ENCODE measurements around the gene SUMO1.

GRCh38 chr2:202201220-202202160, 36.9 kb downstream of the SUMO1 start:
- TF ChIP-seq POLR2A (IDR thresholded peaks at IDR 0.05) (no peak), POLR2AphosphoS5 (IDR thresholded peaks at IDR 0.05) (no peak), EP300 (IDR thresholded peaks at IDR 0.05) (no peak)
- TF ChIP-seq, protein P1, sequence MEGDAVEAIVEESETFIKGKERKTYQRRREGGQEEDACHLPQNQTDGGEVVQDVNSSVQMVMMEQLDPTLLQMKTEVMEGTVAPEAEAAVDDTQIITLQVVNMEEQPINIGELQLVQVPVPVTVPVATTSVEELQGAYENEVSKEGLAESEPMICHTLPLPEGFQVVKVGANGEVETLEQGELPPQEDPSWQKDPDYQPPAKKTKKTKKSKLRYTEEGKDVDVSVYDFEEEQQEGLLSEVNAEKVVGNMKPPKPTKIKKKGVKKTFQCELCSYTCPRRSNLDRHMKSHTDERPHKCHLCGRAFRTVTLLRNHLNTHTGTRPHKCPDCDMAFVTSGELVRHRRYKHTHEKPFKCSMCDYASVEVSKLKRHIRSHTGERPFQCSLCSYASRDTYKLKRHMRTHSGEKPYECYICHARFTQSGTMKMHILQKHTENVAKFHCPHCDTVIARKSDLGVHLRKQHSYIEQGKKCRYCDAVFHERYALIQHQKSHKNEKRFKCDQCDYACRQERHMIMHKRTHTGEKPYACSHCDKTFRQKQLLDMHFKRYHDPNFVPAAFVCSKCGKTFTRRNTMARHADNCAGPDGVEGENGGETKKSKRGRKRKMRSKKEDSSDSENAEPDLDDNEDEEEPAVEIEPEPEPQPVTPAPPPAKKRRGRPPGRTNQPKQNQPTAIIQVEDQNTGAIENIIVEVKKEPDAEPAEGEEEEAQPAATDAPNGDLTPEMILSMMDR (IDR thresholded peaks at IDR 0.05) = no peak

Data from gastroesophageal sphincter (tissue), 3 donors.